ENCODE measurements around the gene TBC1D28.
"Not testable (repeated sequence)": the region's sequence is repeated elsewhere in the genome, so short reads cannot be mapped to it uniquely, and the experiment has no call there.

Gene TBC1D28

DNA sequence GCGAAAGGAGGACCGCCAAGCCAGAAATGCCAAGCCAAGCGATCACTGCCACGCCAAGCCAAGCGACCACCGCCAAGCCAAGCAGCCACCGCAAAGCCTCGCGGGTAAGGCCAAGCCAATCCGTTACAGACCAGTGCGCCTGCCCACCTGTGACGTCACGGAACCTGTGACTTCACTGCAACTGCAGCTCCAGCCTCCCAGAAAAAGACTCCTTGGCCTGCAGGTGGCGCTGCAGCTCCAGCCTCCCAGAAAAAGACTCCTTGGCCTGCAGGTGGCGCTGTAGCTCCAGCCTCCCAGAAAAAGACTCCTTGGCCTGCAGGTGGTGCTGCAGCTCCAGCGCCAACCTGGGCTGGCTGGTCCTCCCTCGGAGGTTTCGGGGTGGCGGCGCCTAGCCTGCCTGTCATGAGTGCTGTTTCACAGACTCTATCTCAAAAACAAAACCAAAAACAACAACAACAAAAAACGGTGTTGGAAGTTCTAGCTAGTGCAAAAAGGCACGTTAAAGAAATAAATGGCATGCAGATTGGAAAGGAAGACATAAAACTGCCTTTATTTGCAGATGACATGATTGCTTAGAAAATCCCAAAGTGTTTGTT, 18.6 kb downstream of the TBC1D28 start:
- H3K36me3 ChIP-seq (ENCODE audit: insufficient read depth); H4K20me1 ChIP-seq (ENCODE audit: insufficient read depth); H3K79me2 ChIP-seq (ENCODE audit: insufficient read depth, low read depth); H3K27me3 ChIP-seq (ENCODE audit: insufficient read depth, low read depth); H3K4me1 ChIP-seq (ENCODE audit: low read depth, poor library complexity, severe bottlenecking); H3K4me3 ChIP-seq (IDR thresholded peaks at IDR 0.05; ENCODE audit: insufficient read depth, low read depth, low read length); H3K9ac ChIP-seq; H3K27ac ChIP-seq: not testable (repeated sequence)
- Histone ChIP-seq H2AFZ (ENCODE audit: low read depth) (peak overlapping the region; percentile 65), H3K4me2 (peak overlapping the region; percentile 33; the same call in 1 of the 2 replicates)
- TF ChIP-seq, protein P1, sequence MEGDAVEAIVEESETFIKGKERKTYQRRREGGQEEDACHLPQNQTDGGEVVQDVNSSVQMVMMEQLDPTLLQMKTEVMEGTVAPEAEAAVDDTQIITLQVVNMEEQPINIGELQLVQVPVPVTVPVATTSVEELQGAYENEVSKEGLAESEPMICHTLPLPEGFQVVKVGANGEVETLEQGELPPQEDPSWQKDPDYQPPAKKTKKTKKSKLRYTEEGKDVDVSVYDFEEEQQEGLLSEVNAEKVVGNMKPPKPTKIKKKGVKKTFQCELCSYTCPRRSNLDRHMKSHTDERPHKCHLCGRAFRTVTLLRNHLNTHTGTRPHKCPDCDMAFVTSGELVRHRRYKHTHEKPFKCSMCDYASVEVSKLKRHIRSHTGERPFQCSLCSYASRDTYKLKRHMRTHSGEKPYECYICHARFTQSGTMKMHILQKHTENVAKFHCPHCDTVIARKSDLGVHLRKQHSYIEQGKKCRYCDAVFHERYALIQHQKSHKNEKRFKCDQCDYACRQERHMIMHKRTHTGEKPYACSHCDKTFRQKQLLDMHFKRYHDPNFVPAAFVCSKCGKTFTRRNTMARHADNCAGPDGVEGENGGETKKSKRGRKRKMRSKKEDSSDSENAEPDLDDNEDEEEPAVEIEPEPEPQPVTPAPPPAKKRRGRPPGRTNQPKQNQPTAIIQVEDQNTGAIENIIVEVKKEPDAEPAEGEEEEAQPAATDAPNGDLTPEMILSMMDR (conservative IDR thresholded peaks at IDR 0.05; ENCODE audit: low read depth, low read length), result peak; percentile 85

DNA sequence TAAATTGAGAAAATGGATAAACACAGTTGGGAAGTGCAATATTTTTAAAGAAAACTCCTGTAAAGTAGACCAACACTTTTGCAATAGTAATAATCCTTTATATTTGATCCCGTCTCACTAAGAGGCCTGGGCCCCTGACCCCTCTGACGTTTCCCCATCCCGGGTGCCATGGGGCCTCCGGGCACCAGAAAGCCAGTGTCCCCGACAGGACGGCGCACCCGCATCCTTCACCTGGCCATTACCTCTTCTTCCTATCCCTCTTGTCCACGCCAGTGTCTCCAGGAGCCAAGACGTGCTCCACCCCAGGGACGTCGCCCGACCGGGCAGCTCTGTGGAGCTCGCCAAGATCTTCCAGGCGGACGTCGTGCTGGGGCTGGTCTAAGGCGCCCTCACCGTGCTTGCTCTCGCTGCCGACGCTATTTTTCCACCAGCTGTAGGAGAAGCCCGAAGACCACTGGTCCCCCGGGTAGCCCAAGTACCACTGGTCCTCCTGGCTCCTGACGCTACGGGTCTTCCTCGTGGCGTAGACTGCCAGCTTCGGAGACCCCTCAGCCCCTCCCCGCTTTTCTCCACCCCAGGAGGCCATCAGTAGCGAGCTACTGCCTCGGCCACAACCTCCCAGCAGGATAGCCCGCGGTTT, 19.2 kb downstream of the TBC1D28 start:
- H3K27ac ChIP-seq; H3K4me3 ChIP-seq (IDR thresholded peaks at IDR 0.05; ENCODE audit: insufficient read depth, low read depth, low read length); H3K4me2 ChIP-seq; H4K20me1 ChIP-seq (ENCODE audit: insufficient read depth); H3K36me3 ChIP-seq (ENCODE audit: insufficient read depth); H3K9ac ChIP-seq; H3K79me2 ChIP-seq (ENCODE audit: insufficient read depth, low read depth); H3K27me3 ChIP-seq (ENCODE audit: insufficient read depth, low read depth); H2AFZ ChIP-seq (ENCODE audit: low read depth); H3K4me1 ChIP-seq (ENCODE audit: low read depth, poor library complexity, severe bottlenecking): not testable (repeated sequence)

DNA sequence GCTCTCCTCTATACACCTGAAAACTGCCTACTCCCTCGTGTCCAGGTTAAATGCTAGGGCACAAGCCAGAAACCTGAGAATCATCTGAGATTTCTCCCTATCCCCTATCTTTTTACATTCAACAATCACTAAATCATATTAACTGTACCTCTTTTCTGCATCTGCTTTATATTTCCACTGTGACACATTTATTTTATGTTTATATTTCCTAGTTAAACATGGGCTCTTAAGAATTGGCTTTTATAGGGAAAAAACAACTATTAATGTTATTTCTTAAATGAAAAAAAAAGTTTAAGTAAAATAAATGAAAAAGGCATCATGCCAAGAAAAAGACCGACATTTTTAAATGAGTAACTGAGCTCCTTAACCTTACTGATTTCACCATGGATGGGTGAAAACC, 26.6 kb downstream of the TBC1D28 start:
- not testable (repeated sequence) for H3K27ac ChIP-seq; H3K4me3 ChIP-seq (IDR thresholded peaks at IDR 0.05; ENCODE audit: insufficient read depth, low read depth, low read length); H3K36me3 ChIP-seq (ENCODE audit: insufficient read depth); H3K4me1 ChIP-seq (ENCODE audit: low read depth, poor library complexity, severe bottlenecking); H3K4me2 ChIP-seq; H4K20me1 ChIP-seq (ENCODE audit: insufficient read depth); H3K9ac ChIP-seq; H2AFZ ChIP-seq (ENCODE audit: low read depth); H3K79me2 ChIP-seq (ENCODE audit: insufficient read depth, low read depth); H3K27me3 ChIP-seq (ENCODE audit: insufficient read depth, low read depth)

DNA sequence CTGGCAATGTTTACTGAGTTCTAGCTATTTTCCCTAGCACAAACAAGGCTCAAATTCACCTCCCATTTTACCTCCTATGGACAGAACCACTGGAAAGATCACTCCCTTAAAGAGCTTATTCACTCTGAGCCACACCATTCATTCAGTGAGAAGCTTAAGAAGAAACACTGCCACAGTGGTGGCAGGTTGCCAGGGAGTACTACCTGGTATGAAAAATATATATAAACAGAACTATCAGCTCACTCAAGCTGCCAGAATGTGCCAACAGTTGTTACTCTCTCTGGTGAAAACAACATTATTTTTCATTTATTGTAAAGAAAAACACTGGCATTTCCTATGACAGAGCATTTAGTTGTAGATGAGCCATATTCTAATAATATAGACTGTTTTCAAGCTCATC, 31.2 kb downstream of the TBC1D28 start:
- not testable (repeated sequence) for H3K4me1 ChIP-seq (ENCODE audit: low read depth, poor library complexity, severe bottlenecking); H4K20me1 ChIP-seq (ENCODE audit: insufficient read depth); H3K4me3 ChIP-seq (IDR thresholded peaks at IDR 0.05; ENCODE audit: insufficient read depth, low read depth, low read length); H3K27ac ChIP-seq; H2AFZ ChIP-seq (ENCODE audit: low read depth); H3K9ac ChIP-seq; H3K79me2 ChIP-seq (ENCODE audit: insufficient read depth, low read depth); H3K4me2 ChIP-seq; H3K27me3 ChIP-seq (ENCODE audit: insufficient read depth, low read depth); H3K36me3 ChIP-seq (ENCODE audit: insufficient read depth)

DNA sequence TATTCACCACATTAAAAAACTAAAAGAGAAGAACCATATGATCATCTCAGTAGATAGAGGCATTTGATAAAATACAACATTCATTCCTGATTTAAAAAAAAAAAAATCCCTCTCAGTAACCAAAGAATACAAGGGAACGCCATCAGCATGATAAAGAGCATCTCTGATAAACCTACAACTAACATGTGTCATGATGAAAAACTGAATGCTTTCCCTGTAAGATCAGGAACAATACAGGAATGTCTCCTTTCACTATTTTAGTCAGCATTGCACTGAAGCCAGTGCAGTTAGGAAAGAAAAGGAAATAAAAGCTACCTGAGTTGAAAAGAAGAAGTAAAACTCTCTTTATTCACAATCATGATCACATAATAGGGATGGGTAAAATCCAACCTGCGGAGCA, 51.1 kb downstream of the TBC1D28 start:
- H3K9ac ChIP-seq; H2AFZ ChIP-seq (ENCODE audit: low read depth); H3K27me3 ChIP-seq (ENCODE audit: insufficient read depth, low read depth); H4K20me1 ChIP-seq (ENCODE audit: insufficient read depth); H3K27ac ChIP-seq; H3K4me3 ChIP-seq (IDR thresholded peaks at IDR 0.05; ENCODE audit: insufficient read depth, low read depth, low read length); H3K36me3 ChIP-seq (ENCODE audit: insufficient read depth); H3K4me2 ChIP-seq; H3K79me2 ChIP-seq (ENCODE audit: insufficient read depth, low read depth); H3K4me1 ChIP-seq (ENCODE audit: low read depth, poor library complexity, severe bottlenecking): not testable (repeated sequence)

Measured in KMS-11 (cell line).